ENCODE measurements around the gene CMKLR1.

CMKLR1 gene

GRCh38 chr12:108335349-108336119 lies 3.6 kb downstream of the CMKLR1 start:
- no peak for DNase-seq

- DNase-seq: peak in 1 of 5 donors; percentile 6
These were observed 5.0 kb downstream of the CMKLR1 start for GRCh38 chr12:108333898-108334699.

GRCh38 chr12:108332791-108333382 lies 6.2 kb downstream of the CMKLR1 start:
- DNase-seq: no peak

GRCh38 chr12:108328420-108328819 lies 10.7 kb downstream of the CMKLR1 start:
- no peak for DNase-seq

GRCh38 chr12:108327621-108328344 lies 11.3 kb downstream of the CMKLR1 start:
- DNase-seq: no peak

GRCh38 chr12:108326254-108326750 lies 12.8 kb downstream of the CMKLR1 start:
- DNase-seq: no peak

GRCh38 chr12:108325549-108325948 lies 13.6 kb downstream of the CMKLR1 start:
- no peak for DNase-seq

GRCh38 chr12:108325018-108325358 lies 14.1 kb downstream of the CMKLR1 start:
- DNase-seq: no peak

- no peak for DNase-seq
These were observed 14.6 kb downstream of the CMKLR1 start for GRCh38 chr12:108324351-108325017.

GRCh38 chr12:108323581-108323980 lies 15.5 kb downstream of the CMKLR1 start:
- no peak for DNase-seq

- no peak for DNase-seq
These were observed 16.1 kb downstream of the CMKLR1 start for GRCh38 chr12:108322998-108323397.

- DNase-seq: no peak
These were observed 17.4 kb downstream of the CMKLR1 start for GRCh38 chr12:108321688-108322087.

GRCh38 chr12:108320507-108321293 lies 18.4 kb downstream of the CMKLR1 start:
- no peak for DNase-seq

- no peak for DNase-seq
These were observed 19.6 kb downstream of the CMKLR1 start for GRCh38 chr12:108319277-108320234.

GRCh38 chr12:108318472-108319275 lies 20.4 kb downstream of the CMKLR1 start:
- DNase-seq: no peak

- no peak for DNase-seq
These were observed 21.5 kb downstream of the CMKLR1 start for GRCh38 chr12:108317308-108318234.

GRCh38 chr12:108316176-108317086 lies 22.7 kb downstream of the CMKLR1 start:
- no peak for DNase-seq
